Left colon (tissue), 2 donors: ENCODE data around the gene CCDC88B. TPM values are rescaled to one million over a fixed set of nuclear protein-coding genes. Genes with fewer than 3 reads are reported as not detected.

ENCODE experiments used
- ATAC-seq: fragments of 200-7000 bp; cut with Tn5 transposase; one replicate; pipeline ENCODE4 v1.9.1; 2020; ENCODE audit warnings: mild to moderate bottlenecking, moderate library complexity
- DNase-seq, 2 donors: peaks; one replicate each; pipeline ENCODE4 v3.0.0-alpha.2; 2020
- intact Hi-C, 2 donors: fragments of 100-400 bp; cut with DNase I in 1 of 2; cut with micrococcal nuclease in 1 of 2; formaldehyde crosslinking; loops; one replicate each; pipeline versions ENCODE4 v1.11.2 to v1.14.0; 2022; cut with DNase I, micrococcal nuclease
- total RNA-seq, 2 donors: library from RNA; stranded (reverse); fragmentation: NEBNext Ultra II Directional; extraction: Animal tissue kit (Norgen Biotek cat#: 25700); gene quantifications; one replicate each; pipeline ENCODE4 v1.2.1, GENCODE V29; 2021
- donor health status: DM: no; HTN: no; CAD: no.
- donor health status: DM: yes; HTN: yes; CAD: no.

The CCDC88B gene
- total RNA-seq, 2 donors from 2014 or later = 21.6 to 28.8 TPM

DNA sequence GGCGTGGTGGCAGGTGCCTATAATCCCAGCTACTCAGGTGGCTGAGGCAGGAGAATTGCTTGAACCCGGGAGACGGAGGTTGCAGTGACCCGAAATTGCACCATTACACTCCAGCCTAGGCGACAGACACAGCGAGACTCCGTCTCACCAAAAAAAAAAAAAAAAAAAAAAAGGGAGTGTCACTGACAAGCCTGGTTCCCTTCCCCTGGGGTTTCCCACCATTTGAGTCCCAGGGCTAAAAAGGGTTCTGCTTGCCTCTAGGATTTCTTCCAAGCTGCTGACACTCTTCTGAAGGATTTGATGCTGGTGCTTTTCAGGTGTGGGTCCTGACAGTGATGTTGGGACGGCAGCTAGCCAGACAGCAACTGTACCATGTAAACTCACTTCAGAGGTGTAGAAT, 1.3 kb upstream of the CCDC88B start:
- DNase-seq (no peak), ATAC-seq (no peak)
- intact Hi-C loops = no loop called here

DNA sequence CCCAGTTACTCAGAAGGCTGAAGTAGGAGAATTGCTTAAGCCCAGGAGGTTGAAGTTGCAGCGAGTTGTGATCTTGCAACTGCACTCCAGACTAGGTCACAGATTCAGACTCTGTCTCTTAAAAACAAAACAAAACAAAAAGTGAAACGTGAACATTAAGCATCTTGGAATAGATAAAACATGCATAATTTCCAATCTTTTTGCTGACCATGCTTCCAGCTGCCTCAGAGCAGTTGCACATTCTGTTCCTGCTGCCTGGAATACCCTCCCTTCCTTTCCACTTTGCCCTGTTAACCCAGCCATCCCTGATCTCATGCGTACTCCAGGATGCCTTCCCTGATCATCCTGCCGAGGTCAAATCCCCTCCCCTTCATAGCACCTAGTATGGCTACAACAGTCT, 718 bp upstream of the CCDC88B start:
- ATAC-seq (no peak), DNase-seq (no peak)
- intact Hi-C loops = no loop called here

DNA sequence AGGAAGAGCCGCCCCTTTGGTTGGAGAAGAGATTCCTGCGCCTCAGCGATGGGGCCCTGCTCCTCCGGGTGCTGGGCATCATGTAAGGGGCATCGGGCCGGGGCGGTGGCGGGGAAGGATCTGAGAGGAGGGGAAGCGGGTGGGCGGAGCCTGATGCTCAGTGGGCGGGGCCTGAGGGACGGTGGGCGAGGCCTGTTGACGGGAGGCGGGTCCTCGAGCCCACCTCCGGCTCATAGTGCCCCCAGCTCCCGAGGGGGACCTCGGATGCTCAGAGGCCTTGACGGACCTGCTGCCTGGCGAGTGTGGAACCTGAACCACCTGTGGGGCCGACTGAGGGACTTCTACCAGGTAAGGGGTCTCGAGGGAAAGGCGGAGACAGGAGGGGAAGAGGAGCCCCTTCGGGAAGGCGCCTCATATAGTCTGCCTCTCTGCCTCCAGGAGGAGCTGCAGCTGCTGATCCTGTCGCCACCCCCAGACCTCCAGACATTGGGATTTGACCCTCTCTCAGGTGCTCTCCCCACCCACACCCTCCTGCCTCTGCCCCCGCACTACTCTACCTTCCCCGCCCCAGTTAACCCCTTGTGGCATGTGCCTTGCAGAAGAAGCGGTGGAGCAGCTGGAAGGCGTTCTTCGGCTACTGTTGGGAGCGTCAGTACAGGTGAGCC, 799 bp downstream of the CCDC88B start:
- no peak for ATAC-seq
- intact Hi-C loops = no loop called here

DNA sequence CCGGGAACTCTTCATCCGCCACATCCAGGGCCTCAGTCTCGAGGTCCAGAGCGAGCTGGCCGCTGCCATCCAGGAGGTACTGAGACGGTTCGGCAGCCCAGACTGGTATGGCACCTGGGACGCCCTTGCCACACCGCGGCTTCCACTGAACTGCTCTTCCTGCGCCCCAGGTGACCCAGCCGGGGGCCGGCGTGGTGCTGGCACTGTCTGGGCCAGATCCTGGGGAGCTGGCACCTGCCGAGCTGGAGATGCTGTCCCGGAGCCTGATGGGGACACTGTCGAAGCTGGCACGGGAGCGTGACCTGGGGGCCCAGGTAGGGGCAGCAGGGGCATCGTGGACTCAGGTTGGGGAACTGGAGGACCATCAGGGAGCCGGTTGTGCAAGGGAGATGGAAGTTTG, 1.4 kb downstream of the CCDC88B start:
- no peak for ATAC-seq
- no peak for DNase-seq
- intact Hi-C loops = no loop called here

More for the DNA sequence above, 799 bp downstream of the CCDC88B start:
- peak; percentile 56 to 82 for DNase-seq

DNA sequence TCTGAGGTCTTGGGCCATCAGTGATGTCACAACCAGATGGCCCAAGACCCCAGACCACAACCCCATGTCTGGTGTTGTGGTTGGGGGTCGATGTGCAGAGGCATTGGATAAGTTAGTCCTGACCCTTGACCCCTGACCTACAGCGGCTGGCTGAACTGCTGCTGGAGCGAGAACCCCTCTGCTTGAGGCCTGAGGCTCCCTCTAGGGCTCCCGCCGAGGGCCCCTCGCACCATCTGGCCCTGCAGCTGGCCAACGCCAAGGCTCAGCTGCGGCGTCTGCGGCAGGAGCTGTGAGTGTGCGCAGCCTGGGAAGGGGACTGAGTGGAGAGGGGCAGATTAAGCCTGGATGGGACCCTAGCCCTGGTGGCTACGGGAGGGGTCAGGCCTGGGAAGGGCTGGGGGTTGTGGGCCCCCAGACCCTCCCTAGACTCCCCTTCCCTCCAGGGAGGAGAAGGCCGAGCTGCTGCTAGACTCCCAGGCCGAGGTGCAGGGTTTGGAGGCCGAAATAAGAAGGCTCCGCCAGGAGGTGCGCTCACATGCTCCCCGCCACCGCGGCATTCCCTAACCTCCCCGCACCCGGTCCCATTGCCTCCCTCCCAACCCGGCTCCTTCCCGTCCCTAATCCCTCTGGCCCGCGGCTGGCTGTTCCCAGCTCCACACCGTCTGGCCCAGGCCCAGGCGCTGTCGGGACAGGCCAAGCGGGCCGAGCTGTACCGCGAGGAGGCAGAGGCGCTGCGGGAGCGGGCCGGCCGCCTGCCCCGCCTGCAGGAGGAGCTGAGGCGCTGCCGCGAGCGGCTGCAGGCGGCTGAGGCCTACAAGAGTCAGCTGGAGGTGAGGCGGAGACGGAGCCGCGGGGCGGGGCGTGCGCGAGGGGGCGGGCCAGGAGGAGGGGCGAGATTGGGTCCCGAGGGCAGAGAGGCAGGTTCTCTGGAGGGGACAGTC, 2.1 kb downstream of the CCDC88B start:
- DNase-seq (peak; percentile 93 to 94), ATAC-seq (peak; percentile 91)
- intact Hi-C loops = no loop called here

DNA sequence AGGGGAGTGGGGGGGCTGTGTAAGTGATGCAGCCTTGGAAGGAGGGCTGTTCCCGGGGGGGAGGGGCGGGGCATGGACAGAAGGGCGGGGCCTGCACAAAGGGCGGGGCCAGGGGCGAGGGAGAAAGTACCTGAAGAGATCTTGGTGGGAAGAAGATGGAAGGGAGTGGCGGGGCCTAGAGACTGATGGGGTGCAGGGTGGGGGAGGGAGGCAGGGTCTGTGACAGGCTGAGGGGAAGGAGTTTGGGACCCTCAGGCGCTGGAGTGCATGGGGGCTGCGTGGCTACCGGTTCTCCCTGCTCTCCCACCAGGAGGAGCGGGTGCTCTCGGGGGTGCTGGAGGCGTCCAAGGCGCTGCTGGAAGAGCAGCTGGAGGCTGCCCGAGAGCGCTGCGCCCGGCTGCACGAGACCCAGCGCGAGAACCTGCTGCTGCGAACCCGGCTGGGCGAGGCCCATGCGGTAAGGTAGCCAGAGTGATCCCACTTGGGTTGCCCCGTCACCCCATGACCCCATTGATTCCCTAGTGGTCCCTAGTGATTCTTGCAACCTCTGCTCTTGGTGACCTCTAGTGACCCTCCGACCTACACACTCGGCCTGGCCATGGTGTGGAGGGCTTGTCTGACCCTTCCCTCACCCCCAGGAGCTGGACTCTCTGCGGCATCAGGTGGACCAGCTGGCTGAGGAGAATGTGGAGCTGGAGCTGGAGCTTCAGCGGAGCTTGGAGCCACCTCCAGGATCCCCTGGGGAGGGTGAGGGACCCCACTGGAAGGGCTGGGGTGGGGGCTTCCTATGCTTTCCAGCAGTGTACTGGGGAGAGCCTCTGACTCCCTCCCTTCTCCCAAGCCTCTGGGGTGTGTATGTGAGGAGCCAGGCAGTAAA, 3.1 kb downstream of the CCDC88B start:
- intact Hi-C loops = no loop called here

DNA sequence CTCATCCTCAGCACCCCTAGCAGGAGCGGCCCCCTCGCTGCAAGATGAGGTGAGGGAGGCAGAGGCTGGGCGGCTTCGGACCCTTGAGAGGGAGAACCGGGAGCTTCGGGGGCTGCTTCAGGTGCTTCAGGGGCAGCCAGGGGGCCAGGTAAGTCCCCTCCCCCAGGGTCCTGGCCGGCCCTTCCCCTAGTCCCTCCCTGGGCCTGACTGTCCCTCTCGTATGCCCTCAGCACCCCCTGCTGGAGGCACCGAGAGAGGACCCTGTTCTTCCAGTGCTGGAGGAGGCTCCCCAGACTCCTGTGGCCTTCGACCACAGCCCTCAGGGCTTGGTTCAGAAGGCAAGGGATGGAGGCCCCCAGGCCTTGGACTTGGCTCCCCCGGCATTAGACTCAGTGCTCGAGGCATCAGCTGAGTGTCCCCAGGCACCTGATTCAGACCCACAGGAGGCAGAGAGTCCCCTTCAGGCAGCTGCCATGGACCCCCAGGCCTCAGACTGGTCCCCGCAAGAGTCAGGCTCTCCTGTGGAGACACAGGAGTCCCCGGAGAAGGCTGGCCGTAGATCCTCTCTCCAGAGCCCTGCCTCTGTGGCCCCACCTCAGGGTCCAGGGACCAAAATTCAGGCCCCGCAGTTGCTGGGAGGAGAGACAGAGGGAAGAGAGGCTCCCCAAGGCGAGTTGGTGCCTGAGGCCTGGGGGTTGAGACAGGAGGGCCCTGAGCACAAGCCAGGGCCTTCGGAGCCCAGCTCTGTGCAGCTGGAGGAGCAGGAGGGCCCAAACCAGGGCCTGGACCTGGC, 4.0 kb downstream of the CCDC88B start:
- intact Hi-C loops = no loop called here
- DNase-seq = no peak

More for the DNA sequence above, 3.1 kb downstream of the CCDC88B start:
- peak; percentile 40 for ATAC-seq
- DNase-seq = no peak

DNA sequence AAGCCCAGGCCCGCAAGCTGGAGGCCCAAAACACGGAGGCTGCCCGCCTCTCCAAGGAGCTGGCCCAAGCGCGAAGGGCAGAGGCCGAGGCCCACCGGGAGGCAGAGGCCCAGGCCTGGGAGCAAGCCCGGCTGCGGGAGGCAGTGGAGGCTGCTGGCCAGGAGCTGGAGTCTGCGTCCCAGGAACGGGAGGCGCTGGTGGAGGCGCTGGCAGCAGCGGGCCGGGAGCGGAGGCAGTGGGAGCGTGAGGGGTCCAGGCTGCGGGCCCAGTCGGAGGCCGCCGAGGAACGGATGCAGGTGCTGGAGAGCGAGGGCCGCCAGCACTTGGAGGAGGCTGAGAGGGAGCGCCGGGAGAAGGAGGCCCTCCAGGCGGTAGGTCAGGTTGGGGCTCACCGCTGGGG, 4.8 kb downstream of the CCDC88B start:
- ATAC-seq (no peak), DNase-seq (no peak)
- intact Hi-C loops = no loop called here

More for the DNA sequence above, 4.0 kb downstream of the CCDC88B start:
- no peak for ATAC-seq

DNA sequence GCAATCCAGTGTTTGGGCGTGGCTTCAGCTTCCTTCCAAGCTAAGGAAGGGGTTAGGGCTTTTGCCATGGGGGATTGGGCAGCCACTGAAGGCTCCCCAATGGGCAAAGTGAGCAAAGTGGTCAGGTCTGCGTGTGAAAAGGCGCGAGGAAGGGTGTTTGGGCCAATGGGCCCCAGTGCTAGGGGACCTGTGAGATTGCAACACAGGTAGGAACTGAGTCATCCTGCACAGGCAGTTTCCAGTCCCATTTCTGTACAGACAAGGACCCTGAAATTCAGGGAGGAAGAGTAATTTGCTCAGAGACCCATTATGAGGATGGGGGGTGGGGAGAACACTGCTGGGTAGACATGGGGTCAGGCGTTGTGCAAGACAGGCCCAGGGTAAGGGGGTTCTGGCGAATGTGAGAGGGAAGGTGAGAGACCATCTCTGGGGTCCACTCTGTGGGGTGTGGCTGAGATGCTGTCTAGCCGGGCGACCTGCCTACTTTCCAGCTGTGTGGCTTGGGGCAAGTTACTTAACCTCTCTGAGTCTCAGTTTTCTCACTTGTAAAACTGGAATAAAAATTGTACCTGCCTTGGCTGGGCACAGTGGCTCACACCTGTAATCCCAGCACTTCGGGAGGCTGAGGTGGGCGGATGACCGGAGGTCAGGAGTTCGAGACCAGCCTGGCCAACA, 7.3 kb downstream of the CCDC88B start:
- ATAC-seq = no peak
- intact Hi-C loops = no loop called here
- no peak for DNase-seq

DNA sequence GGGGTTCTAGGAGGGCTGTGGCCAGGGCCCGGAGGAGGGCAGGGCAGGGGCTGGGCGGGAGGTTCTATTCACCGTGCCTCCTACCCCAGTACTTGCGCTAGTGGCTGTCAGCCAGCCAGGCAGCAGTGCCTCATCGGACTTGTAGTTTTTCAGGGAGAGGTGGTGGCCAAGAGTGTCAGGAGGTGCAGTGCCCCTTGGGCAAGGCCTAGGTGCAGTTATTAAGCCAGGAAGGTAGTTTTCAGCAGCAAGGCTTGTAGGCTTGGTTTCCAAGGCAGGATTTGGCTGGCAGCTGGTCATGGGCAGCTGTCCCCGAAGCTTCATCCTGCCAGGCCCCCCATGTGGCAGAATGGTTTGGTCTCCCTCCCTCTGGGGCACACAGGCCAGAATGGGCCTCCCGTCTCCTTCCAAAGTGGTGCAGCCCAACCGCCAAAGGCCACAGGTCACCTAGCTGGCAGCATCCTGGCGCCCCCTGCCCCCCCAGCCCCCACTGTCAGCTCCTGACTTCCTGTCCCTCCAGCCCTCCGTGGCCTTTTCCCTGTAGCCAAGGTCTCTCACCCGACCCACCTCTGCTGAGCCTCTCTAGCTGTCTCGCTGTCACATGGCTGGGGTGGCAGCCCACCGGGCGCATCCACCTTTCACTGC, 8.5 kb downstream of the CCDC88B start:
- ATAC-seq (peak; percentile 54), DNase-seq (no peak)
- intact Hi-C loops = no loop called here

DNA sequence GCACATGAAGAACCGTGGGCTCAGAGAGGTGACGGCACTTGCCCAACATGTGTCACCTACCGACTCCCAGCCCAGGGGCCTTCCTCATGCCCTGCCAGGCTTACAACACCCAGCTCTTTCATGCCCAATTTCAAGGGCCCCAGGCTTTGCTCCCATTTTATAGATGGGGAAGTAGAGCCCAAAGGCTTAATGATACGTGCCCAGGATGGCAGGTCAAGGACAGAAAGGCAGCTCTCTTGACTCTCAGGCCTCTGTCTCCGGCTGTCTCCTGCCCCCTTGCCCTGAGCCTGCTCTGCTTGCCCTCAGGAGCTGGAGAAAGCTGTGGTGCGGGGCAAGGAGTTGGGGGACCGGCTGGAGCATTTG, 9.0 kb downstream of the CCDC88B start:
- no peak for ATAC-seq
- no peak for DNase-seq
- intact Hi-C loops = no loop called here

DNA sequence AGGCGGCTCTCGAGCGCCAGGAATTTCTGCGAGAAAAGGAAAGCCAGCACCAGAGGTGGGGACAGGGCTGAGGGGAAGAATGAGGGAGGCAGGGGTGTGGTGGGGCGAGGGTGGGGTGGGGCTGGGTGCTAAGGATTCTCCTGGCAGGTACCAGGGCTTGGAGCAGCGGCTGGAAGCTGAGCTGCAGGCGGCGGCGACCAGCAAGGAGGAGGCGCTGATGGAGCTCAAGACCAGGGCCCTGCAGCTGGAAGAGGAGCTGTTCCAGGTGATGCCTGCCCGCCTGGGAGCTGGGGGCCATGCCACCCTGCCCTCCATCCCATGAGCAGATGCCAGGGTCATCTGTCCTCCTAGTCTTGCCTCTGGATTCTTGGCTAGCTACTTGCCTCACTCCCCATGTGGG, 9.4 kb downstream of the CCDC88B start:
- ATAC-seq (no peak), DNase-seq (no peak)
- intact Hi-C loops = no loop called here

DNA sequence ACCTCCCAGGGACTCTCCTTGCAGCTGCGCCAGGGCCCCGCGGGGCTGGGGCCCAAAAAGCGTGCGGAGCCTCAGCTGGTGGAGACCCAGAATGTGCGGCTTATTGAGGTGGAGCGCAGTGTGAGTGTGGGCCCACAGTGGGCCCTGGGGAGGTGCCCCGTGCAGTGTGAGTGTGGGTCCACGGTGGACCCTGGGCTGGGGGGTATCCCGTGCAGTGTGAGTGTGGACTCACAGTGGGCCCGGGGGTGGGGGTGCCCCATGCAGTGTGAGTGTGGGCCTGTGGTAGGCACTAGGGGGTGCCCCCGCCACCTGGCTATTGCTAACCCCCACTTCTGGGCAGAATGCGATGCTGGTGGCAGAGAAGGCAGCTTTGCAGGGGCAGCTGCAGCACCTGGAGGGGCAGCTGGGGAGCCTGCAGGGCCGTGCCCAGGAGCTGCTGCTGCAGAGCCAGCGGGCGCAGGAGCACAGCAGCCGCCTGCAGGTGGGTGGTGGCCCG, 11.2 kb downstream of the CCDC88B start:
- intact Hi-C loops = no loop called here
- DNase-seq (no peak), ATAC-seq (no peak)

DNA sequence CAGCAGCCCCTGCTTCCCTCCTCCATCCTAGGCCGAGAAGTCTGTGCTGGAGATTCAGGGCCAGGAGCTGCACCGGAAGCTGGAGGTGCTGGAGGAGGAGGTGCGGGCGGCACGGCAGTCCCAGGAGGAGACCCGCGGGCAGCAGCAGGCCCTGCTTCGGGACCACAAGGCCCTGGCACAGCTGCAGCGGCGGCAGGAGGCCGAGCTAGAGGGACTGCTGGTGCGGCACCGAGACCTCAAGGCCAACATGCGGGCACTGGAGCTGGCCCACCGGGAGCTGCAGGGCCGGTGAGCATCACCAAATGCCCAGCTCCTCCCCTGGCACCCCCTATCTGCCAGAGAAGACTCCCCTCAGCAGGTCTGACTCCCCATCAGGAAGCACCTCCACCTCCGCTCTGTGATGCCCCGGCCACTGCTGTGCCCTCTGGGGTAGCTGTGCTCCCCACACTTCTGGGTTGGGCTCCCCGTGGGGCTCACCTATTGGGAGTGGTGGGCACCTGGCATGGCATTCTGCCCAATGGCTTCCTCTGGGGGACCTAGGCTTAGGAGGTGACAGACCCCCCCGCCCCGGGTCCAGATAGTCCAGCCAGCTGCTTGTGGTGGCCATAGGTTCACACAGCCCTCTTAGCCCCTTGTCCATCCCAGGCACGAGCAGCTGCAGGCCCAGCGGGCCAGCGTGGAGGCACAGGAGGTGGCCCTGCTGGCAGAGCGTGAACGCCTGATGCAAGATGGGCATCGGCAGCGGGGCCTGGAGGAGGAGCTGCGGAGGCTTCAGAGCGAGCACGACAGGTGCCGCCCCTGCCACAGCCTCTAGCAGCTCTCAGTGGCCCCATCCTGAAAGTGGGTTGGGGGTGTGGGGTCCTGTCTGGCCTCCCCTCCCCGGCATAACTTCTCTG, 12.3 kb downstream of the CCDC88B start:
- ATAC-seq (no peak), DNase-seq (no peak)
- intact Hi-C loops = no loop called here

DNA sequence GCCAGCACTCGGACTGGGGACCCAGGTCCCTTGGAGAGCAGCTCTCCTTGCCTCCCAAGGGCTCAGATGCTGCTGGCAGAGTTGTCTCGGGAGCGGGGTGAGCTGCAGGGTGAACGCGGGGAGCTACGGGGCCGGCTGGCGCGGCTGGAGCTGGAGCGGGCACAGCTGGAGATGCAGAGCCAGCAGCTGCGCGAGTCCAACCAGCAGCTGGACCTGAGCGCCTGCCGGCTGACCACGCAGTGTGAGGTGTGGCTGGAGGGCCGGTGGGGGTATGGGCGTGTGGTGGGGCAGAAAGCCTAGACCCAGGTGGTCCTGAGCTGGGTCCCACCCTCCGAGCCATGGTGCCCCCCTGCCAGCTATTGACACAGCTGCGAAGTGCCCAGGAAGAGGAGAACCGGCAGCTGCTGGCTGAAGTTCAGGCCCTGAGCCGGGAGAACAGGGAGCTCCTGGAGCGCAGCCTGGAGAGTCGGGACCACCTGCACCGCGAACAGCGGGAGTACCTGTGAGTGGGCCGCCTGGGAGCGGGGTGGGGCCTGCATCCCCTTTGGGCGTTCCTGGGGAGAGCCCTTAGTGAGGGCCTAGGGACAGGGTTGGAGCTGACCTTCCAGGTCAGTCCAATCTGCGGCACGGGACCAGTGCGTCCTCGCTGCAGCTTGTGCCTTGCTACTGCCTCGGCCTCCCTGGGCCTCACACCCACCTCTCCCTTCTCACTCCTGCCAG, 13.2 kb downstream of the CCDC88B start:
- ATAC-seq (no peak), DNase-seq (no peak)
- intact Hi-C loops = no loop called here
